ENCODE results near the gene DCHS1.
A peak's percentile ranks its signal among the peaks of the same experiment; 100 is the strongest.

Gene DCHS1

DNA sequence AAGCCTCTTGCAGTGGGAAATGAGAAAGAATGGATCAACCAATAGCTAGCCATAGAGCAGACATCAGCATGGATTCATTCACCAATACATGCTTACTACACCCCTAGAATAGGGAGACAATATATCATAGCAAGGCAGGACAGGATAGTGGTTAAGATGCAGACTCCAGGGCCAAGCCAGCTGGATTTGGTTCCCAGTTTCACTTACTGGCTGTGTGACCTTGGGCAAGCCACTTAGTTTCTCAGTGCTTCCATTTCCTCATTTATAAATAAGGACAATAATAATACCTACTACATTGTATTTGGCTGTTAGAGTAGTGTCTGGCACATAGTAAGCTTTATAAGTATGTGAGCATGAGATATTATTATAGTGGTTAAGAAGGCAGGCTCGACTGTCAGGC, 7.1 kb downstream of the DCHS1 start:
- no peak overlapping the region for H3K4me3 ChIP-seq (ENCODE audit: low read depth, low read length)

DNA sequence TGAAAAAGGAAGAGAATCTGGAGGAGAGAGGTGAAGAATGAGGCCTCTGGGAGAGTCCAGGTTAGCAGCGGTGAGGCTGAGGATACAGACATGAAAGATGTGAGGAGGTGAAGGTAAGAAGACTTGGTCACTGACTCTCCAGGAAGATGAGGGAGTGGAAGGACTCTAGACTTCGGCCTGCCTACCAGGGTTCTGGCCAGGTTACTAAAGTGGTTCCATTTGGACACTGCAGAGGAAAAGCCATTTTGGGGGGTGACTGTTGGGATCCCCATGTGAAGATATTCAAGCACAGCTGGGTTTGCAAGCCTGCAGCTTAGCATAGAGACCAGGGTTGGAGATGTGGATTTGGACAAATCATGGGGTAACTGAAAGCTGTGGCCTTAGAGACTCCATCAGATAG, 7.8 kb downstream of the DCHS1 start:
- no peak overlapping the region for H3K4me3 ChIP-seq (ENCODE audit: low read depth, low read length)

DNA sequence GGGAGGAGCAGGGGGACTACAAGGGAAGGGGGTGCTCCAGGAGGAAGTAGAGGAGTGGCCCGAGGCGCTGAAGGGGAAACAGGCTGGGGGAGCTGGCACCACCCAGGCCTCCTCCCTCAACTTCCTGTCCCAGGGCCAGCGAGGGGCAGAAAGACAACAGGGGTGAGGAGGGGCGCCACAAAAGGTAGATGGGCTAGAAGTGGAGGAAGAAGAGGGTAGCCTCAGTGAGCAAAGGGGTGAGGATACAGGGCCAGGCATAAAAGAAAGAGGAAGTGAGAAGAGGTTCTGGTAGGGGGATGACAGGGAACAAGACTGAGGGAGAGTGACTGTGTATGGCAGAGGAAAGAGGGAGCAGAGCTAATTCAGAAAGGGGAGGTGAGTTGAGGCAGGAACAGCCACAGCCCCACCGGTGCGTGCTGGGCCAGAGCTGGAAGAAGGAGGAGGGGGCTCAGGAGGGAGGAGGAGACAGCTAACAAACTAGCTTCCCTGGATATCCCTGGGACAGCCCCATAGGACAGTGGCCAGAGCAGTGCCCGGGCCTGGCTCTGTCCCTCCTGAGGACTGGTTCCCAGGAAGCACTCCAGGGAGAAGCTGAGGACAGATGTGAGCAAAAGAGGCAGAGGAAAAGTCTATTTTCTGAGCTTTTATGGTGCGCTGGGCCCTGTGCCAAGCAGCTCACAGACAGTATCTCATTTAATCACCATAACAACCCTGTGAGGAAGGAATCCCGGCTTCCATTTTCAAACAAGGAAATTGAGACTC, 8.5 kb downstream of the DCHS1 start:
- no peak overlapping the region for H3K4me3 ChIP-seq (ENCODE audit: low read depth, low read length)

DNA sequence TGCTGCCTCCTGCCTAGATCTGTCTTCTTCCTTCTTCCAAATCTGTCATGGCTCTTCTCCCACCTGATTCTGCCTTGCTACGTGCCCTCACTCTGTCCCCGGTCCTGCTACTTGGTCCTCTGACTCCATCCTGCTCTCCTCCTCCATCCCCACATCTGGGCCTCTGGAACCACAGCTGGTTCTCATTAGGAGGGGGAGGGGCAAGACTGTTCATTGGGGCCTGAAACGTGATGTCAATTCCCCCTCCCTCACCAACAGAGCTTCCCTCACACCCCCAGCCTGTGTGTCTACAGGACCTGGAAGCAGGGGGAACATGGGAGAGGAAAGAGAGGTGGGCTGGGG, 9.1 kb downstream of the DCHS1 start:
- H3K4me3 ChIP-seq (ENCODE audit: low read depth, low read length) = no peak overlapping the region

DNA sequence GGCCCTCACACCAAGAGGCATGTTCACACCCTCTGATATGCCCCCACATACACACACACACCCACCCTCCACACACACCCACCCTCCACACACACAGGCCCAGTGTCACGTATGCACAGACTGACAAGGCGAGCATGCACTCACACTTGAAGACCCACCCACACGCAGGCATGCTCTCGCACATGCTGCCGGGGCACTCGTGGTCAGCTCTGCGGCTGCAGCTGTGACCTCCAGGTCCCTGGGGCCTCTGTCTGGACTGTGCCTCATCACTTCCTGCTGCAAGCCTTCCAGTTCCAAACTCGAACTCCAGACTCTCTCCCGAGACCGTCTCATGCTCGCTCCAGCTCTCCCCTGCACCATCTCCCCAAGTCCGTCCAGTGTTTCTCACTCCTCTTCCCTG, 9.5 kb downstream of the DCHS1 start:
- H3K4me3 ChIP-seq (ENCODE audit: low read depth, low read length) = no peak overlapping the region

DNA sequence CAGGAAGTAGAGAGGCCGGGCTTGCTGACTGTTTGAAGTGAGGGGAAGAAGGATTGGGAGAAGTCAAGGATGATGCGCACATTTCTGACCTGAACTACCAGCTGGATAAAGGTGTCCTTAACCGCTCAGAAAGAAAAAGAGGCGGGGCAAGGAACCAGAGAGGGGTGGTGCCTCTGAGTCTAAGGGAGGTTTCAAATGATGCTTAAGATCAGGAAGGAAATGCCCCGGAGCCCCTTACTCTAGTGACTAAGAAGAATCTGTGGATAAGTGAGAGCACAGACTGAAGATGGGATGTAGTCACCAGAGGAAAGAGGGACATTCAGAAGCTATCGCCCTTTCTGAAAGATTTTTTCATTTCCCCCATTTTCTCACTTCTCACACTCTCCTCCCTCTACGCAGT, 12.7 kb downstream of the DCHS1 start:
- no peak overlapping the region for H3K4me3 ChIP-seq (ENCODE audit: low read depth, low read length)

DNA sequence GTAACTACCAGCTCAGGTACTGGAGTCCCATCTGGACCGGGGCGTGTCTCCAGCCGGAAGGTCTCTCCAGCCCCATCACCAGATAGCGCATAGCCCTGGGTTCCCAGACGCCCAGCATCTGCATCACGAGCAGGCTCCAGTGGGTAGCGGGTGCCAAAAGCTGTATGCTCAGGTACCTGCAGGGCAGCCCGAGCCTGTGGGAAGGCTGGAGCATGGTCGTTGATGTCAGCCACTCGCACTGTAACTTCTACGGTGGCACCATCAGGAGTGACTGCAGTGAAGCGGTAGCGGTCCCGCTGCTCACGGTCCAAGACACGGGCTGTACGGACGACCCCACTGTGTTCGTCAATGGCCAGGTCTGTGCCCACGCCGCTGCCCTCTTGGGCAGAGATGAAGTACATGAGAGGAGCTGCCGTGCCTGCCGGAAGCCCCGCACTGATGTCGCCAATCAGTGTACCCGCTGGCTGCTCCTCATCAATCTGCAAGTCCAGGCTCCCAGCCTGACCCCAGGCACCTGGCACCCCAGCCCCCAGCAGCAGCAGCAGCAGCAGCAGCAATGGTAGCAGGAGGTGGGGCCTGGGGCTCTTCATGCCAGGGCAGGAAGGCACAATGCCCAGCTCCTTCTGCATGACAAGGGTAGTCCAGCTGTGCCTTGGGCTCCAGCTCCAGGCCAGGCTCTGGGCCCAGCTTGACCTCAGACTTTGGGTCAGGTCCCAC, 14.5 kb downstream of the DCHS1 start:
- no peak overlapping the region for H3K4me3 ChIP-seq (ENCODE audit: low read depth, low read length)

DNA sequence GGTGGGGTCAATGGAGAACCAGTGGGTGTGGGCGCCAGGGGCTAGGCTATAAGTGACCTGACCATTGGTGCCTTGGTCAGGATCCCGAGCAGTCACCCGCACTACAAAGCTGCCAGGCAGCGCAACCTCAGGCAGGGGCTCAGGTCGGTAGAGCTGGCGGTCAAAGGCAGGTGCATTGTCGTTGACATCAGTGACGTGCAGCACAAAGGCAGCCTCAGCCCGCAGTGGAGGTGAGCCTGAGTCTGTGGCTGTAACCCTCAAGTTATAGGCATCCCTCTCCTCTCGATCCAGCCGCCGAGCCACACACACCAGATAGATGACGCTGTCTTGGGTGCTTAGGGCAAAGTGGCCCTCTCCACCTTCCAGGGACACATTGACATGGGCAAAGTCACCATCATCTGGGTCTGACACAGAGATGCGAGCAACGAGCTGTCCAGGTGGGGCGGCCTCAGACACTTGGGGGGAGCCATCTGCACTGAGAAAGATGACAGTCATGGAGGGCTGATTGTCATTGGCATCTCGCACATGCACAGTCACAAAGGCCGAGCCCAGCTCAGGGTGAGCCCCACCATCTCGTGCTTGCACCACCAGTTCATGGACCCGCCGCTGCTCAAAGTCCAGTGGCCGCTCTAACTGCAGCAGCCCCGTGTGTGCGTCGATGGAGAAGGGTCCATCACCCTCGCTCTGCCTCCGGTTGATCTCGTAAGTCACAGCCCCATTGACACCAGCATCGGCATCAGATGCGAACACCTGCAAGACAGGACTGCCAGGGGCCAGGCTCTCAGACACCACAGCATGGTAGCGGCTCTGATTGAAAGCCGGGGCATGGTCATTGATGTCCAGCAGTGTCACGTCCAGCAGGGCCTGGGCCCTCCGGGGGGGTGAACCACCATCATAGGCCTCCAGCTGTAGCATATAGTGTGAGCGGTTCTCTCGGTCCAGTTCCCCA, 15.3 kb downstream of the DCHS1 start:
- no peak overlapping the region for H3K4me3 ChIP-seq (ENCODE audit: low read depth, low read length)

DNA sequence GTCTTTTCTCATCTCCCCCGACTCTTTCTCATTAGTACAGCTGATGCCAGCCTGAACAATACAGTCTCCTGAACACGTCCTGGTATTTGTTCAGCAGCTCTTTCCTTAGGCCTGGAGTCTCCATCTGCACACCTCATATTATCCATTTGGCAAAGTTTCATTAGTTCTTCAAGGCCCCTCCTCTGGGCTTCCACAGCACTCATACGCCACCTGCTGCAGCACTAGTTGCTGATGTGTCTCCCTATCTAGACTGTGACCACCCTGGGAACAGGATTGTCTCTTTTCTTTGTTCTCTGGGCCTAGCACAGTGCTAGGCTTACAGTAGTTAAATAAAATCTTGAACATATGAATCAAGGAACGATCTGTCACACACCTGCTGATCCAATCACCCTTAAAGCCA, 17.2 kb downstream of the DCHS1 start:
- H3K4me3 ChIP-seq (ENCODE audit: low read depth, low read length) = no peak overlapping the region

DNA sequence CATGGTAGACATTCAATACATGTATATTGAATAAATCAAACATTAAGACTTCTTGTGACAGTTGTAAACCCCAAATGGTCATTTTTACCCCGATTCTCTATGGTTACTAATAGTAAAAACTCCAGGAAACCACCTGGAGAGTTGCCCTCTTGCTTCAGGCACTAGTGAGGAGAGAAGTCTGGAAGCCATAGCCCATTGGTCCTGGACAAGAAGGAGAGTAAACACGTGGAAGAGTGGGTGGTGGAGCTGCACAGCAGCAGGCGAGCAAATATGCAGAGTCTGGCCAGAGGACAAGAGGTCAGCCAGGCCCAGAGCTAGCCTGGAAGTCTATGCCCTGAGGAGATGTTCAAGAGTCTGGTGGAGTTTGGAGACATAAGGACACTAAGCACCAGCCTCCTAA, 17.7 kb downstream of the DCHS1 start:
- no peak overlapping the region for H3K4me3 ChIP-seq (ENCODE audit: low read depth, low read length)

DNA sequence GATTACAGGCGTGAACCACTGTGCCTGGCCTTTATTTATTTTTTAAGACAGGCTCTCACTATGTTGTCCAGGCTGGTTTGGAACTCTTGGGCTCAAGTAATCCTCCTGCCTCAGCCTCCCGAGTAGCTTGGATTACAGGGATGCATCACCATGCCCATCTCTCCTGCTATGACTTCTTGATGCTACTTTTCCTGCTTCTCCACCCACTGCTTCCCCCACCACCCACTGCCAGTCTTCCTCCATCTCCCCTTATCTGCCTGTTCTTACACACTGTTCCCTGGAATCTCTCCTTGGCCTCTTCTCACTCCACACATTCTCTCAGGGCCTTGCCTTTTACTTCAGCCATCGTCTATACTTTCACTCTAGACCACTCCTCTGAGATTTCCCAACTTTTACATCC, 19.1 kb downstream of the DCHS1 start:
- no peak overlapping the region for H3K4me3 ChIP-seq (ENCODE audit: low read depth, low read length)

DNA sequence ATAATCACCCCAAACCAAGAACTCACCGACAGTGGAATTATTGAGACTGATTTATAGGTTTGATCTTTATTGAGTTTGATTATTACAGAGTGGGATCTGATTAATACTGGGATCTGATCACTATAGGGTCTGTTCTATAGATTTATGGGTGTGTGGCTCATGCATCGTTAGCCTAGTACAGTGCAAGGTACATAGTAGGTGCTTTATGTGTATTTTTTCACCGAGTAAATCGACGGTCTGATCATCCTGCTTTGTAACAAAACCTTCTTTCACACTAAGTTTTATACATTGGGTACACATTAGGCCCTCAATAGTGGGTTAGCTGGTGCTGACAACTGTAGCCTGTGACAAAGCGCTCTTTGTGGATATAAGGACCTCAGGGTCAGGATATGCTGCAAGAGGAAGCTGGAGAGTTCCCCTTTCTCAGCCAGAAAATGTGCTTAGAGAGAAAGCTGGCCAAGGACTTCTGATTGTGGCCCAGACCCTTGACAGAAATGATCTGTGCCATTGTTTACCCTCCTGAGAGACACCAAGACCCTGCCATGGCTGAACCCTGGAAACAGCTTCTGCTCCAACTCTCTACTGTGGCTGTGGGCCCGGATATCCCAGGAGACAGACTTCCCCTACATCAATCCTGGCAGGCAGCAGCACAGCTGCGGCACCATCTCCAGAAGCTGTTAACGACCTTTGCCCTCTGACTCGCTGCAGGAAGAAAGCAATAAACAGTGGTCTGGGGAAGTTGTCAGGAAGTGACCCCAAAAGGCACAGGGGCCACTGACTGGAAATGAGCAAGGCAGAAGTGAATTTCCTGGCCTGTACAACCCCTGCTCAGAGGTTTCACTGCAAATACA, 20.3 kb downstream of the DCHS1 start:
- no peak overlapping the region for H3K4me3 ChIP-seq (ENCODE audit: low read depth, low read length)

DNA sequence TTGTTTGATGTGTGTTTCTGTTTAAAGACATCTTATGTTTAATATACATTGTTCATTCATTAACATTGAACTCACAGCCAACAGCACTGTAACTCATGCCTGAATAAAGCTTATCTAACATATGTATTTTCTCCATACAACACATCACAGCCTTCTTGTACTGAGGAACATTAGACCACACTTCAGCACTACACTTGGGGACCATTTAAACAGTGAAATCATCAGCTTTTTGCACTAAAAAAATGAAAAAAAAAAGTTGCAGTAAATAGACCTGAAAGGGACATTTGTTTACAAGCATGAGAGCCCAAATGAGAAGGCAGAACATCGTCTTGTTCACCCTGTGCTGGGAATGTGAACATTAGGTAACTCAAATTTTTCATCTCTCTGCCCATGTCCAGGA, 21.1 kb downstream of the DCHS1 start:
- H3K4me3 ChIP-seq (ENCODE audit: low read depth, low read length) = no peak overlapping the region

DNA sequence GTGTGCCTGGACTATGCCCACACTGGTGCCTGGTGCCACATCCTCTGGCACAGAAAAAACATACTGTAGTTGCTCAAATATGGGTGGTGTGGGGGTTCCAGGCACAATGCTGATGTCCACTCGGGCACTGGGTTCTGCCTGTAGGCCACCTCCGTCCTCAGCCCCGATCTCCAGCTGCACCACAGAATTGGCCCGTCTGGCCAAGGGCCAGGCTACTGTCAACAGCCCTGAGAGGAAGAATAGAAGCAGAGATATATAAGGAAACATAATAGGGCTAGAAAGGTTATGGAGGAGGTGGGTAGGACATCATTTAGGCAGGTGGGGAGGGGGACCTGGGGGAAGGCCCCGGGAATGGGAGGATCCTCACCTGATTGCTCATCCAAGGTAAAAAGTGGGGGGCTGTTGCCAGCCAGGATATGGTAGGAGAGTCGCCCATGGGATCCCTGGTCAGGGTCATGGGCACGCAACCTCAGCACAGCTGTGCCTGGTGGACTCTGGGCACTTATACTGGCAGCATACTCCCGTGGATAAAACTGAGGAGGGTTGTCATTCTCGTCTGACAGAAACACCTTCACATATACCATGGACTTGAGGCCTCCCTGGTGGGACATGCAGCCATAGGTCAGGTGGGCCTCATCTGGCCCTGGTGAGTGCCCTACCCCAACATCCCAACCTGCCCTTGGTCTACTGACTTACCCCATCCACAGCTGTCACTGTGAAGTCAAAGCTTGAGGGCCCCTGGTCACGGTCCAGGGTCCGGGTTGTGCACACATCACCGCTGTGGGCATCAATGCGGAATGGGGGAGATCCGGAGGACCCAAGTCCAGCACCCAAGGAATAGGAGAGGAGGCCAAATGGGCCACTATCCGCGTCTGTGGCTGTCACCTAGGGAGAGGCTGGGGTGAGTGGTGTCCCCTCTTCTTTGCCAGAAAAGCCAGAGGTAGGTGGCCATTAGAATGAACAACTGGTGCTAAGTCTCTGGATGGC, 21.9 kb downstream of the DCHS1 start:
- no peak overlapping the region for H3K4me3 ChIP-seq (ENCODE audit: low read depth, low read length)

DNA sequence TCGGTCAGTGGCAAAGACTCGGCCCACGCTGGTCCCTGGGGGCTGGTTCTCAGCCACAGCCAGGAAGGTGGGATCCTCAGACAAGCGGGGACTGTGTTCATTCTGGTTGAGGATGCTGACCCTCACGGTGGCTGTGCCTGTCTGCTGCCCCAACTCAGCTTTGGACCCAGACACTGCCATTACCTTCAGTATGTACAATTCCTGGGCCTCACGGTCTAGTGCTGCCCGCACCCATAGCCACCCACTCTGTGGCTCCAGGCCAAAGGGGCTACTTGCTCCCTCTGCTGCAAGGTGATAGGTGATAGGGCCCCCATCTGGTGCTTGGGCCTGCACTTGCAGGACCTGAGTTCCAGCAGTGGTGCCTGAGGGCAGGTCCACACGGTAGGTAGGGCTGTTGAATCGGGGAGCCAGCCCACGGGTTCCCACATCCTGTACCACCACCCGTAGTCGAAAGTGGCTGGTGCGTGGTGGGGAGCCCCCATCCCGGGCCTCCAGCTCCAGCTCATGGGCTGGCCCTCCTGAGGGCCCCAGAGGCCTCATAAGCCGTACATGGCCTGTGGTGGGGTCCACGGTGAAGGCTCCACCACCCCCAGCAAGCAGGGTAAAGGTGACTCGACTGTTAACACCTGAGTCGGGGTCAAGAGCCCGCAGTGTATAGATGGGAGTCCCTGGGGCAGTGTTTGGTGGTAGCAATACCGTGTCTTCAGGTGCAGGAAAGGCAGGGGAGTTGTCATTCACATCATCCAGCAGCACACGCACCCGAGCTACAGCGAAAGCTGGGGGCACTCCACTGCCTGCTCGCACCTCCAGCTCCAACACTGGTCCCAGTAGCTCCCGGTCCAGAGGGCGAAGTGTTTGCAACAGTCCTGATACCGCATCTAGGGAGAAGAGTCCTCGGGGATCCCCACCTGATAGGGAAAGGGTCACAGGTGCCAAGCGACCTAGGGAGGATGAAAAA, 23.2 kb downstream of the DCHS1 start:
- no peak overlapping the region for H3K4me3 ChIP-seq (ENCODE audit: low read depth, low read length)

DNA sequence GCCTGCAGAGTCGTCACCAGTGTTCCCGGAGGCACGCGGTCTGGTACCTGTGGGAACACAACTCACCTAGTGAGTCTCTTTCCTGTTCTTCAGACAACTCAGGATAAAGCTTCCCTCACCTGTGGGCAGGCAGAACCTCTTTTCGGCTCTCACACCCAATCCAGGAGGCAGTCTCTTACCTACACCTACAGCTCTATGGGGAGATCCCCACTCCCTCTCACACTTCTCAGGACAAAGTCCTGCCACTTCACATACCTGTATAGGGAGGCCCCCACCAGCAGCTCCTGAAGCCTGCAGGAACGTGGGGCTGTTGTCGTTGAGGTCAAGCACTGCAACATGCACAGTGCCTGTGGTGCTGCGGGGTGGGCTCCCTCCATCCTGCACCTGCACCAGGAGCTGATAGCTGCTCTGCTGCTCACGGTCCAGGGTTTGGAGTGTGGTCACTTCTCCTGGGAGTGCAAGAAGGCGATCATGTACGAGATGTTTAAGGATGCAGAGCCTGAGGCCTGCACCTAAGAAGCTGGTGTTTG, 24.2 kb downstream of the DCHS1 start:
- no peak overlapping the region for H3K4me3 ChIP-seq (ENCODE audit: low read depth, low read length)

DNA sequence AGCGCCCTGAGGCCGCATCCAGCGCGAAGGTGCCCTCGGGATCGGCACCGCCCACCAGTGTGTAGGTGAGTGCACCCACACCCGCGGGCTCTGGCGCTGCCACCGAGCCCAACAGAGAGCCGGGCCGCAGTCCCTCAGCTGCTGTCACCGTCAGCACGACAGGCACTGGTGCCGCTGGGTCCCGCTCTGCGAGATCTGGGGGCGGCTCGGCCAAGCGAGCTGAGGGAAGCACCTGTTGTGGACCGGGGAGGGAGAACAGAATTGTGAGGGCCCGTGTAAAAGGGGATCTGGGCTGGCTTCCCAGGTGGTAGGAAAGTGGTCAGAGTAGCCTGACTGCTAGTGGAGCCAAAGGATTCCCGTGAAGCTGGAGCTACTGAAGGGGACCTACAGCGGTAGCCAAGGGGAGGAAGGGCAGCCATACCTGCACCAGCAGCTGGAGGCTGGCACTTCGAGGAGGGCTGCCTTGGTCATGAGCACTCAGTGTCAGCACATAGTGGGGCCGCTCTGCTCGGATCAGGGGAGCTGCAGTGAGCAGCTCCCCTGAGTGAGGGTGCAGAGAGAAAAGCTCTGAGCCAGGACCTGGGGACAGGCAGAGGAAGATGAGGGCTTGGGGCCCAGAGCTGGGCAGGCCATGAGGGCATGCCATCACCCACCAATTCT, 24.8 kb downstream of the DCHS1 start:
- H3K4me3 ChIP-seq (ENCODE audit: low read depth, low read length) = peak overlapping the region; percentile 43

Data from iPS-11a (cell line).